Sciatic nerve (tissue), 2 donors: ENCODE measurements around the gene PRPSAP2. TPM values are rescaled to one million over a fixed set of nuclear protein-coding genes. Genes with fewer than 3 reads are reported as not detected.
"Not testable (repeated sequence)": the region's sequence is repeated elsewhere in the genome, so short reads cannot be mapped to it uniquely, and the experiment has no call there.

ENCODE experiments used
- ATAC-seq: fragments of 200-7000 bp; cut with Tn5 transposase; one replicate; pipeline ENCODE4 v1.9.1; 2020; ENCODE audit warnings: mild to moderate bottlenecking, moderate library complexity
- DNase-seq: peaks from one replicate; pipeline ENCODE4 v3.0.0-alpha.2; 2020; ENCODE audit warnings: low spot score
- intact Hi-C: fragments of 100-400 bp; cut with DNase I; formaldehyde crosslinking; loops from one replicate; pipeline ENCODE4 v1.14.2; 2022
- total RNA-seq: library from RNA; stranded (reverse); fragmentation: NEBNext Ultra II Directional; extraction: Animal tissue kit (Norgen Biotek cat#: 25700); gene quantifications from one replicate; pipeline ENCODE4 v1.2.1, GENCODE V29; 2021
- donor health status: DM: no; HTN: no; CAD: no.
- donor health status: DM: no; HTN: no; CAD: no.

Gene PRPSAP2
- total RNA-seq, 1 donor from 2014 or later = 45.3 TPM

DNA sequence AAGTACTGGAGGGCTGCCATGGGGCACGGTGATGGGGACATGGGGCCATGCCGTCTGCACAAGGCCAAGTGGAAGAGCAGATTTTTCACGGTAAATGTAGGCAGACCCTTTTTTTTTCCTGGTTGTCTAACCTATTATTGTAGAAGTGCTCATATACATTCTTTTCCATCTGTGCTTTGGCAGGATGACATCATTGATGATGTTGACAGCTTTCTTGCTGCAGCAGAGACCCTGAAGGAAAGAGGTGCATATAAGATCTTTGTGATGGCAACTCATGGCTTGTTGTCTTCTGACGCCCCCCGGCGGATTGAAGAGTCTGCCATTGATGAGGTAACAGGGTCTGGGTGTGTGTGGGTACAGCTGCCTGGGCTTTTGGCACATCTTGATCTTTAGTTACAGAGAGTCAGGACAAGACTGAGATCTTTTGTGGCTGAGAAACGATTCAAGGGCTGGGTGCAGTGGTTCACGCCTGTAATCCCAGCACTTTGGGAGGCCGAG is 70.7 kb downstream of the PRPSAP2 start:
- no peak for DNase-seq
- ATAC-seq = no peak
- intact Hi-C loops = no loop called here

DNA sequence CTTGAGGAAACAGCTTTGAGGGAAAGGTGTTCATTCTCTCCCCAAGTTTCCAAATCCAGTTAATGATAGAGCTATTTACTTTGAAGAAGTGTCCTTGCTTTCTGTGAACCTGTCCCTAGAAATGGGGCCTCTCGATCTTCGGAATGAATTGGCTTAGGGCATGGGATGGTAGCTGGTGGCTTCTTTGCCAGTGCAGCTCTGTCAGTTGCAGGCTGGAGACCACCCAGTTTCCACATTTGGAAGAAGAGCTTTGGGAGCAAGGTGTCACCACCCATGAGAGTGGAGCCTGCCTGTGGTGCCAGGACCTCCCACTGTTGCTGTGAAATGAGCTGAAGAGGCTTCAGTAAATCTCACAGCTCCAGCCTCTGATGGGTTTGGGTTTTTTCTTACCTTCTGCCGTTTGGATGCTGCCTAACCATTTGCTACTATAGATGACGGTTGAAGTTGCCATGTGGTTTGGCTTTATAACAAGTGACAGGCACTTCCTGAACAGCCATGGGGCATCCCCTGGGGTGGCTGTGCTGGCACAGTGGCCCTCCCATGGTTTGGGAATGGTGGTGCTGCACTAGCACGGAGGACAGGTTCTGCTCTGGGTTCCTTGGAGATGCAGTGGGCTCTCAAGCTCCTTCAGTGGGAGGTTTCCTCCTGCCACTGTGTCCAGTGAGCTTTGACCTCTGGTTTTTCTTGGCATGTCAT is 74.6 kb downstream of the PRPSAP2 start:
- intact Hi-C loops = no loop called here
- DNase-seq (no peak), ATAC-seq (no peak)

DNA sequence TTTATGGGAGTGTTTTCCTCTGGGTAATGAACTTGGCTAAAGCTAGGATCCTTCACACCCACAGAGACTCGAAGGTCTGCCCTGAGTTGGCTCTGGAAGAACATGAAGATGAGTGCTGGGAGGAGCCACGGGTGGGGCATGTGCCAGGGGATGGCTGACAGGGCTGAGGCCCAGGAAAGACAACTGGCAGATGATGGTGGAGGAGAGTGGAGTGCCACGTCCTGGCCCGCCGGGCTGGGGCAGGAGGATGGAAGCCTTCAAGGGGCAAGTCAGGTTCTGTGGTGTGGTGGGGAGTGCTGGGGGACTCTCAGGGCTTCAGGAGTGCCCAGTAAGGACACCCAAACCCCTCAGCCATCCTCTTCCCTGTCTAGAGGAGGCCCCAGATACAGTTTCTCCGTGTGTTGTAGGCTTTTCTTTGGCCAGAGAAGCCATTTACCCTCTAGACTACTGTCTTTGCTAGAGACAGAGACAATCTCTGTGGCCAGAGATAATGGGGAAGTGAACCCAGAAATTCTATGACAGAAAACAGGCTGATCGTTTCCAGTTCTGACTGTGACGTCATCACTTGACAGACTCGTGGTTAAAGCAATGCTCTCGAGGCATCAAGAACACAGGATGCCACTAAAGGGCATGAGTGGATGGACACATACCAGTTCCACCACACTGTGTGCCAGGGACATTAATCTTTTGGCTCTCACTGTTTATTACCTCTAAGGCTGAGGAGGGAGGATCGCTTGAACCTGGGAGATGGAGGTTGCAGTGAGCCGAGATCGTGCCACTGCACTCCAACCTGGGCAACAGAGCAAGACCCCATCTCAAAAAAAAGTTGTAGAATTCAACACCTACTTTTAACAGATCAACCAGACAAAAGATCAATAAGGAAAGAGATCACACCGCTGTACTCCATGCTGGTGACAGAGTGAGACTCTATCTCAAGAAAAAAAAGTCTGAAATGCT is 75.4 kb downstream of the PRPSAP2 start:
- DNase-seq (no peak), ATAC-seq (no peak)
- intact Hi-C loops = no loop called here

DNA sequence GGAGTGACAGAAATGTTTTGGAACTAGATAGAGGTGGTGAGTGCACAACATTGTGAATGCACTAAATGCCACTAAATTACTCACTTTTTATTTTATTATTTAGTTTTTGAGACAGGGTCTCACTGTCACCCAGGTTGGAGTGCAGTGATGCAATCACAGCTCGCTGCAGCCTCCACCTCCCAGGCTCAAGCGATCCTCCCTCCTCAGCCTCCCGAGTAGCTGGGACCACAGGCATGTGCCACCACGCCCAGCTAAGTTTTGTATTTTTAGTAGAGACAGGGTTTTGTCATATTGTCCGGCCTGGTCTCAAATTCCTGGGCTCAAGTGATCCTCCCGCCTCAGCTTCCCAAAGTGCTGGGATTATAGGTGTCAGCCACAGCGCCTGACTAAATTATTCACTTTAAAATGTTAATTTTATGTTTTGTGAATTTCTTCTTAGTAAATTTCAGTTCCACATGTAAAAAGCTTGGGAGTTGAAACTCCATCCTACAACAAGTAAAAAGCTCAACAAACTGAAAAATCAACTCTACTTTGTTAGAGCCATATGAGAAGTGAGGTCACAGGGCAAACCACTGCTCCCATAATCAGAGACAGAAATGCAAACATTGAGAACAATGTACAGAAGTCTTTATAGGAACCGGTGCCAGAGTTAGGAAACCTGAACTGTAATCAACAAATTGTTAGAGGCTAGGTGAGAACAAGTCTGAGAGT is 80.2 kb downstream of the PRPSAP2 start:
- no peak for ATAC-seq
- intact Hi-C loops = no loop called here
- DNase-seq = no peak

DNA sequence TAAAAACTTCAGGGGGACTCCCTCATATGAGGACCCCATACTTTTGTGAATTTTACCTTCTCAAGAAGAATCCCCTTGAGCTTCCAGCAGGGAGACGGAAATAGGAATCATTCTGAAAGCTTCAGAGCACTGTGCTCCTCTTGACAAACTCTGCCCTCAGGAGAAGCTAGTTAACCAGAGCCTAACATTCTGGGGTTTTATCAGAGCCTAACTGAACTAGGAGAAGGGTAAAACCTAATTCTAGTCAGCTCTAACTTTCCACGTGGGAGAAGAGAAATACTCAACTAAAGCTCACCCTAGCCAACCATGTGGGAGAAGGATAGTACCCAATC is 80.7 kb downstream of the PRPSAP2 start:
- ATAC-seq = no peak
- DNase-seq = no peak
- intact Hi-C loops = no loop called here

DNA sequence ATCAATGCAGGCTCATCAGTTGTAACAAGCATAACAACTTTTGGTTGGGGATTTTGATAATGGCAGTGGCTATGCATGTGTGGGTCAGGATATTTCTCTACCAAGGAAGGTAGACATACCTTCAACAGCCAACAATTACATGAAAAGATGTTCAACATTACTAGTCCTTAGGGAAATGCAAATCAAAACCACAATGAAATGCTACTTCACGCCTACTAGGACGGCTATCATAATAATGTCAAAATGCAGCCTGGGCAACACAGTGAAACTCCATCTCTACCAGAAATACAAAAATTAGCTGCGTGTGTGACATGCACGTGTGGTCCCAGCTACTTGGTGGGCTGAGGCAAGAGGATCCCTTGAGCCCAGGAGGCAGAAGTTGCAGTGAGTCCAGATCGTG is 86.7 kb downstream of the PRPSAP2 start:
- DNase-seq = no peak
- intact Hi-C loops = no loop called here
- no peak for ATAC-seq

DNA sequence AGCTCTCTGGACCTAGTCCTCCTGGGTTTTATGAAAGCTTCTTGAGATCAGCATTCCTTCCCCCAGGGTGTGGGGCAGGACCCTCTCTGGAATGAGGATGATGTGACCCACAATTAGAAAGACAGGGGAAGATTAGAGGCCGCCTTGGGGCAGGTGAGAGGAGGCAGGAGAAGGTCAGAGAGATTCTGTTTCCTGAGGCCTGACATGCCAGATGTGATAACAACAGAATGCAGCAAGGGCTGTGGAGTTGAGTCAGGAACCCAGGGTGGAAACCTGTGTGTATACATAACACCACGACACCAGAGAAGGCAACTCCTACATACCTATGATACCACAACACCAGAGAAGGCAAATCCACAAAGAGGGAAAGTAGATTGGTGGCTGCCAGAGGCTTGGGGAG is 88.6 kb downstream of the PRPSAP2 start:
- DNase-seq (no peak), ATAC-seq (no peak)
- intact Hi-C loops = no loop called here

DNA sequence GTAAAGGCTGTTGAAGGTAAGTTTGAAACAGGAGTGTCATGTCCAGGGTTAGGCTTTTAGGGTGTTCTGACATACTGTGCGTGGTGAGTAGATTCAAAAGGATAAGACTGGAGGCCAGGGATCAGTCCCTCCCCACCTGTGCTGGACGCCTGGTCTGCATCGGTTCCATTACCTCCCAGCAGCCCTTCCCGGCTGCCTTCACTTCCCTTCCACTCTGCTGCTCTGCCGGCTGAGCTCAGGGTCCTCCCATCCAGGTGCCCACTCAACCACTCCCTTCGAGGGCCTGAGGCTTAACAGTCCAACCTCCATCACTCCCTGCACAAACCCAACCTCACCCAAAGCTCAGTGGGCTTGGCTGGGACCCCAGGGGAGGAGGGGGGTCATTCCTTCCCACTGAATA is 89.9 kb downstream of the PRPSAP2 start:
- intact Hi-C loops = no loop called here
- no peak for ATAC-seq
- no peak for DNase-seq

DNA sequence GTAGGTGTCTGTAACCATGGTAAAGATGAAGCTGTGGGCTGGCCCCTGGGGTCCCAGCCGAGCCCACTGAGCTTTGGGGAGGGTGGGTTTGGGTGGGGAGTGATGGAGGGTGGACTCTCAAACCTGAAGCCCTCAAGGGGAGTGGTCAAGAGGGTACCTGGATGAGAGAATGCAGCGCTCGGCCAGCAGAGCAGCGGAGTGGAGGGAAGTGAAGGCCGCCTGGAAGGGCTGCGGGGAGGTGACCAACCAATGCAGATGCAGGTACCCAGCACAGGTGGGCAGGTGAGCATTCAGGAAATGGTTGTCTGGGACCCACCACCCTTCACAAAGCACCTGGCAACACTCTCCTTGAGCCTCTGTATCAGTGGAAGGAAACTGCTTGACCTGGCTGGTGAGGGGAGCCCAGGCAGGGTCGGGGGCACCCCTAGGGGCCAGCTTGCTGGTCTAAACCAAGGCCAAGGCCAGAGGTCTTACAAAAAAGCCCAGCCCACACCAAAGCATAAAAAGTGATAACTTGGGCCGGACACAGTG is 90.6 kb downstream of the PRPSAP2 start:
- DNase-seq (no peak), ATAC-seq (no peak)
- intact Hi-C loops = no loop called here

DNA sequence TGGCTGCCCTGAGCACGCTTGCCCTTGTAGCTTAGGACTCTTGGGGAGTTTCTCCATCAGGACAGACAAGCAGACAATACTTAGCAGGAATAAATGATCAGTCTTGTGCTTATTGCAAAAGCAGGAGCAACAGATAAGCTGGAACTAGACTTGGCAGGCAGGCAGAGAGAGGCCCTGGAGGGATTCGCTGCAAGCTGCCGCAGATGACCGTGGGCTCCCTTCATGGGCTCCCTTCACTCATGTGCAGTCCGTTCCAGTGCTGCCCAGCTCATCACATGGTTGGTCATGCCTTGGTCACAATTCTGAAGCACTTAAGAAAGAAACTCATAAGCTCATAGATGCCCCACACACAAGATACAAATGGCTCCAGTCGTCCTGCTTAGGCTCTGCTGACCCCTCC is 91.6 kb downstream of the PRPSAP2 start:
- ATAC-seq (no peak), DNase-seq (no peak)
- intact Hi-C loops = no loop called here

DNA sequence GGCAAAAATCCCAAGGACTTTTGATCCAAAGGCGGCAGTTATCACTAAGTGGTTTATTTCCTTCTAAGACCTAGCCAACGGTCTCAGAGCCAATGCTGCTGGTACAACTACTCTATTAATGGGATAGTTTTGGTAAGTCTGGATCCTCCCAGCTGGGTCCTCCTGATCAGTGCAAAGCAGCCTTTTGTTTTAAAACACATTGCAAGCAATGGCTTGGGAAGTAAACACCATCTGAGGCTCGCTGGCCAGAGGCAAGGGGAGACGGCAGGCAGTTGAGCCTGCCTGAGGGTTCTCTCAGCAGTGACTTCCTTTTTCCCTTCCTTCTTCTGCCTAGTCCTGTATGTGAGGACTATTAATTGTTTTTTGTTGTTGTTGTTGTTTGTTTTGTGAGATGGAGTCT is 92.4 kb downstream of the PRPSAP2 start:
- DNase-seq (no peak), ATAC-seq (no peak)
- intact Hi-C loops = no loop called here

DNA sequence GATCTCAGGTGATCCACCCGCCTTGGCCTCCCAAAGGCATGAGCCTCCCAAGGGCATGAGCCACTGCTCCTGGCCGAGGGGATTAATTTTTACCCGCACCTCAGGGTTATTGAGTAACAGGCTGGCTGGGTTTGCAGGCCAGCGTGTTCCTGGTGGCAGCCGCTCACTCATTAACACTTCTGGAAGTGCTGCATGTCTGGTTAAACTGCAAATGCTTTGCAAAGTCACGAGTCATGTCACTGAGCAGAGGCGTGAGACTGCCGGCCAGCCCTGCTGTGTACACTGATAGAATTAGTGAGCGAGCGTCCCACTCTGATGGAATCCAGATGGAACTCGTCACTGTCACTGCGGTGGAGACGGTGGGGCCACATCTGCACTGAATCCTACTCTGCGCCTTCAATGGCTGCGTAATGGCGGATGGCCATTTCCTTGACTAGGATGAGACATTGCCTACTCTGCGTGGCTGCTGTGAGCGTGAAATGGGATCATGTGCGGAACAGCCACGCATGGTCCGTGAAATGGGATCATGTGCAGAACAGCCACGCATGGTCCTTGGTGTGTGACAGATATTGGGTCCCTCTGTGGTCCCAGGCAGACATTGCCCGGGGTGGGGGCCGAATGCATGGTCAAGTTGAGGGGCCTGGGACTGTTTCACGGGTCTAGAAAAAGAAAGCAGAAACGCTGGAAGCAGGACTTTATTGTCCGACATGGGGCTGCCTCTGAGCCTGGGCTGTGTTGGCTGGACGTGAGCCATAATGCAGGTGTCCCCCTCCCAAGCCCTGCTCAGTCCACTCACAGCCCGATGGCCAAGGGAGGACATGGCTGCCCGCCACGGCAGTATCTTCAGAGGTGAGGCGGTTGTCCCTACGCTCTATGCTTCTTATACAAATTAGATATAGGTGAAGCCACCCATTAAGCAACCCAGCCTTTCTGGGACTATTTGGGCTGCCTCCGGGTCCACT is 93.3 kb downstream of the PRPSAP2 start:
- no peak for DNase-seq
- intact Hi-C loops = no loop called here
- ATAC-seq = no peak

DNA sequence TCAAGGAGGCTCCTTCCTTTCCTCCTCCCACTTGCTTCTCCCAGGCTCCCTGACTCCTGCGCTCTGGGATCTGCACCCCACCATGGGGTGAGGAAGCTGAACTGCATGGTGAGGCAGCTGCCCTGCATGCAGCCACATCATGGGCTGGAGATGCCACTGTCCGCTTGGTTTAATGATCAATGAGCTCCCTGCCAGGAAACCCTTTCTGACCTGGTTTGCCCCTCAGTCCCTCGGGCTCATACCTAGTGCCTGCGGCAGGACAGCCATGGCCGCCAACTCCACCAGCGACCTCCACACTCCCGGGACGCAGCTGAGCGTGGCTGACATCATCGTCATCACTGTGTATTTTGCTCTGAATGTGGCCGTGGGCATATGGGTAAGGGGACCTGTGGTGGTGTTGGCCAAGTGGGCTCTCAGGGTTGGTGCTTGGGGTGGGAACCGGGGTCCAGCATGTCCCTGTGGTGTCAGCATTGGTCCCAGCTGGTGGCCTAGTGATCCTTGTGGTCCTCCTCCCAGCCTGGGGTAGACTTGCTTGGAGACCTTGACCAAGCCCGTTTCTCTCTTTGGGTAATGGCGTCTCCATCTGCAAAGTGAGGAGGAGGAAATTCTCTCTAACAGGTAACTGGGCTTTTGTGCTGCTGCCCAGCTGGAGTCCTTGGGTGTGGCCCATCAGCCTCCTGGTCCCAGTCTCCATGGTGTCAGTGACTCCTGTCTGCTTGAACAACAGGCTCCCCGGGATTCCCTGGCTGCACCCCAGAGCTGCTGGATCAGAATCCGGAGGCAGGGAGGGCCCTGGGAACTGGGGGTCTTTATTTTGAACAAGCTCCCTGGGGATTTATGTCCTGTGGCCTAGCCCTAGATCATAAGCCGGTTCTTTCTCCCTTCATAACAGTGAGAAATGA is 94.3 kb downstream of the PRPSAP2 start, which contains the start of gene SLC5A10:
Gene SLC5A10, plus strand, starts transcription at position 225 of the 902 bp plus-strand sequence. Its CDS starts 41 bp downstream, at position 266.
- DNase-seq = no peak
- intact Hi-C loops = no loop called here

DNA sequence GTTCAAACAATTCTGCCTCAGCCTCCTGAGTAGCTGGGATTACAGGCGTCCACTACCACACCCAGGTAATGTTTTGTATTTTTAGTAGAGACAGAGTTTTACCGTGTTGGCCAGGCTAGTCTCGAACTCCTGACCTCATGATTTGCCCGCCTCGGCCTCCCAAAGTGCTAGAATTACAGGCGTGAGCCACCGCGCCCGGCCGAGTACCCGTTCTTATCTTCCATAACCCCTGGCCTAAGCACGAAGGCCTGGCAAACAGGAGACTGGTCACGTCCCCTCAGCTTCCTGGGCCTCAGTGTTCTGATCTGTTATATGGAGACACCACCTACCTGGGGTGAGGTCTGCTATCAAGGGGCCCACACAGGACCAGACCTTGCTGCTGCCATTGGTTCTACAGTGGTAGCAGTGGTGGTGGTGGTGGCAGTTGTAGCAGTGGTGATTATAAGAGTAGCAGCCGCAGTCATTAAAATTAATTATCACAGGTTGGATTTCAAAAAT is 95.3 kb downstream of the PRPSAP2 start:
- no peak for ATAC-seq
- DNase-seq = no peak
- intact Hi-C loops = no loop called here

More for the DNA sequence above, 94.3 kb downstream of the PRPSAP2 start, which contains the start of gene SLC5A10:
- no peak for ATAC-seq

DNA sequence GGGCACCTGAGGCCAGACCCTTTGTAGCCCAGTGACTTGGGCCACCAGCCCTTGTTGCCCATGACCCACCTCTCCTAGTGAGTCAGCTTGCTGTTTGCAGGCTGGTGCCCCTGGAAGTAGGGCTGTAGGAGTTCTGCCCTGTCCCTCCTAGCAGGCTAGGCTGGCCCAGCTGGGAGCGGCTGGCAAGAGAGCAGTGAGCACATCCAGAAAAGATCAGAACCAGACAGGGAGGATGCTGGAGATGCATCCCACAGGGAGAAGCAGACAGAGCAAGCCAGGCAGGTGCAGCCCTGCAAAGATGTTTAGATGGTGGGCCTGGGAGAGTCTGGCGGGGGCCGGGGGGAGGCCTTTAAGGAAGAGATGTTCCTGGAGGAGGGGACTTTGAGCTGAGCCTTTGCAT is 96.4 kb downstream of the PRPSAP2 start:
- DNase-seq (no peak), ATAC-seq (no peak)
- intact Hi-C loops = no loop called here

DNA sequence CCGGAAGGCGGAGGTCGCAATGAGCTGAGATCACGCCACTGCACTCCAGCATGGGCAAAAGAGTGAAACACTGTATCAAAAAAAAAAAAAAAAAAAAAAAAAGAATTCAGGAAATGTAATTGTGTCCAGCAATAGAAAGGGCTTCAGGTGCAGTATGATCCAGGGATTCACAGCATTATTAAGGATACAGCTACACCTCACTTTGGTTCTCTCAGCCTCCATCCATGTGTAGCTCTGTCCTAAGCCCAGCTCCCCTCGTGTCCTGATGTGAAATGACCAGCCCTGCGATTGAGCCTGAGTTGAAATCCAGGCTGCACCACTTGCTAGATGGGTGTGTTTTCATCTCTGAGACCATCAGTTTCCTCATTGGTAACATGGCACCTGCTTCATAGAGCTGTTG is 97.1 kb downstream of the PRPSAP2 start:
- intact Hi-C loops = no loop called here
- DNase-seq = no peak

DNA sequence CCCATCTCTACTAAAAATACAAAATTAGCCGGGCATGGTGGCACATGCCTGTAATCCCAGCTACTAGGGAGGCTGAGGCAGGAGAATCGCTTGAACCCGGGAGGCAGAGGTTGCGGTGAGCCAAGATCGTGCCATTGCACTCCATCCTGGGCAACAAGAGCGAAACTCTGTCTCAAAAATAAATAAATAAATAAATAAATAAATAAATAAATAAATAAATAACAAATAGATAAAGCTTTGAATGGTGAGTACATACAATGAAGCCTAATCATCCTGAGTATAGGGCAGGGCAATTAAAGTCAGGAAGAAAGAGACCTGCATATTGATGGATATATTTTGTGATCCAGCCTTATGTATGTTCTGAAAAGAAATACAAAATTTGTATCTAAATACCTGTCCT is 98.1 kb downstream of the PRPSAP2 start:
- ATAC-seq, intact Hi-C loops, DNase-seq: not testable (repeated sequence)

More for the DNA sequence above, 97.1 kb downstream of the PRPSAP2 start:
- no peak for ATAC-seq
